UCSD-AML1 (cell line): ENCODE results near the gene DNAJC3.

Experiments used
- DNase-seq: peaks from one replicate; lab custom pipeline; 2025; ENCODE audit not compliant: unreplicated experiment; lab: John Stamatoyannopoulos, UW

The DNAJC3 gene

DNA sequence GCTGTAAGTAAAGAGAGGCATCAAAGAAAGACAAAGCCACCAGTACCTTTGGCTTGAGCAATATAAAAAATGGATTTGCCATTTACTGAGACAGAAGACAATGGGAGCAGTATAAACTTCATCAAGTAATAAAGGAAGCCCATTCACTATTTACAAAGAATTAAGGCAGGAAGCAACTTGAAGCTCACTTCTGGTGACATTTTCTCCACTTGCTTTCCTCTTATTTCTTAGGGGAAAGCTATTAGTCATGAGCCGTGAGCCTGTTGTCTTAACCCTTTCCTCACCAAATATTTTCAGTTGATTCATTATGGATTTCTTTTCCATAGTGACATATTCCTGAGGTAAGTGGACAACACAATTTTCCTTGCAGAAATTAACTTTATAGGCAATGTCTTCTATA lies 156.8 kb downstream of the DNAJC3 start:
- DNase-seq, result no peak

GRCh38 chr13:95834134-95834765 lies 157.3 kb downstream of the DNAJC3 start:
- DNase-seq, result peak; percentile 67

DNA sequence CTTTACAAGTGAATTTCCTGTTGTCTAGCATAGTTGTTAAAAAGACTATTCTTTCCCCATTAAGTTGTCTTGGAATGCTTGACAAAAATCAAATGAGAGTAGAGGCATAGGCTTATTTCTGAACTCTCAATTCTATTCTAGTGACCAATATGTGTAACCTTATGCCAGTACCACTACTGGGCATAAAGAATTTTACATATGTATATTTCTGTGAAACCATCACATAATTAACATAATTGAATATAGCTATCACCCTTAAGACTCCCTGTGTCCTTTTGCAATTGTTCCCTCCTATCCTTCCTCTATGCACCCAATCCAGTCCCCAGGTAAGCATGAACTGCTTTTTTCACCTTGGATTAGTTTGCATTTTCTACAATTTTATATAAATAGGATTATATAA lies 165.0 kb downstream of the DNAJC3 start:
- no peak for DNase-seq

GRCh38 chr13:95842898-95843297 lies 166.0 kb downstream of the DNAJC3 start:
- DNase-seq, result no peak
